GM15510 (cell line): ENCODE measurements around the gene SLC19A3.
"Not testable (repeated sequence)": the region's sequence is repeated elsewhere in the genome, so short reads cannot be mapped to it uniquely, and the experiment has no call there.

Source experiments
- POLR2A ChIP-seq: IDR thresholded peaks from 3 replicates; pipeline ENCODE4 v1.6.1; 2011; ENCODE audit warnings: borderline replicate concordance; ENCODE audit not compliant: insufficient read length; ENCODE audit errors: extremely low read depth

The SLC19A3 gene

DNA sequence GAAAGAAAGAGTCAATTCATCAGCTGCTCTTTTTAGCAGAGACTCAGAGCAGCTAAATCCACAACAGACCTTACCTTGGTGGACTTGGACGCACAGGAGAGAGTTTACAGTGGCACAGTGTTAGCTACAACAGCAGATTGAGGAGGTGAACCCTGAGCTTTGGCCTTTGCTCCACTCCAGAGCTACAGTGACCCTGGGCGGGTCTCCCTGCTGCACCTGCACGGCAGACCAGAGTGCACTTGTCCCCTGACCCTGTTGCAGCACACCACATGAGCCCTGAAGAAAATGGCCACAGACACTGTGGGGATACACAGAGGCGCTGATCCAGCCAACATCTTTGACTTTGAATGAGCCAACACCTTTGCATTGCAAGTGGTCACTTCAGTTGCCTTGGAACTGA is 11.0 kb downstream of the SLC19A3 start:
- TF ChIP-seq POLR2A = no peak

GRCh38 chr2:227703961-227704360 is 13.9 kb downstream of the SLC19A3 start:
- TF ChIP-seq POLR2A = no peak

DNA sequence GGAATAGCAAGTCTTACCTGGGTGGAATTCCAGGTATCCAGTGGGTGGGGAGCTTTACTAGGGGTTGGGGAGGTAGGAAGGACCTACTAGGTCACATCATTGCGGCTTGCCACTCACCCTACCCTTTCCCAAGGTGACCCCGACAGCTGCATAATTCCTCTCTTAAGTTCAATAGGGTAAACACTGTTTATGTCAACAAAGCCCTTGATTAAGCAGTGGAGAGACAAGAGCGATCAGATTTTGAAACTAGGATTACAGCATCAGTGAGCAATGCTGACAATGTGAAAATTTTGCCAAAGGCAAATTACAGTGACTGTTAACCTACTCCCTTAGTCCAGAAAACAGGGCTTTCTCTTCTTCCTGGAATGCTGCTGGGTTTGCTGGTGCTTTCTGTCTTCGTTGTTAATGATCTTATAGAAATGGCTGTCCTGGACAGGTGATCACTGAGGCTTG is 14.5 kb downstream of the SLC19A3 start:
- TF ChIP-seq POLR2A = no peak

DNA sequence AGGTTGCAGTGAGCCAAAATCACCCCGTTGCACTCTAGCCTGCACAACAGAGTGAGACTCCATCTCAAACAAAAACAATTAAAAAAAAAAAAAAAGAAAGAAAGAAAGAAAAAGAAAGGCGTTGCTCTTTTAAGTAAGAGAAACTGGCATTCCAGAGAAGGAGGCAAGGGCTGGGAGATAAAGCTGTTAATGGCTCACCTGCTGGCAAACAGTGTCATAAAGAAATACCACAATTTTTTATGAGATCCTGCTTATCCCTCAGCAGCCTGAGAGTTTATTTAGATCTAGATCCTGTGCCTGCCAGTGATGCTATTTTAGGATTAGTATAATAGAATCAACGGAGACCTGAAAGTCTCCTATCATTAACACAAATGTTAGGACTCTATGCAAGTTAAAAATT is 16.3 kb downstream of the SLC19A3 start:
- no peak for TF ChIP-seq POLR2A

DNA sequence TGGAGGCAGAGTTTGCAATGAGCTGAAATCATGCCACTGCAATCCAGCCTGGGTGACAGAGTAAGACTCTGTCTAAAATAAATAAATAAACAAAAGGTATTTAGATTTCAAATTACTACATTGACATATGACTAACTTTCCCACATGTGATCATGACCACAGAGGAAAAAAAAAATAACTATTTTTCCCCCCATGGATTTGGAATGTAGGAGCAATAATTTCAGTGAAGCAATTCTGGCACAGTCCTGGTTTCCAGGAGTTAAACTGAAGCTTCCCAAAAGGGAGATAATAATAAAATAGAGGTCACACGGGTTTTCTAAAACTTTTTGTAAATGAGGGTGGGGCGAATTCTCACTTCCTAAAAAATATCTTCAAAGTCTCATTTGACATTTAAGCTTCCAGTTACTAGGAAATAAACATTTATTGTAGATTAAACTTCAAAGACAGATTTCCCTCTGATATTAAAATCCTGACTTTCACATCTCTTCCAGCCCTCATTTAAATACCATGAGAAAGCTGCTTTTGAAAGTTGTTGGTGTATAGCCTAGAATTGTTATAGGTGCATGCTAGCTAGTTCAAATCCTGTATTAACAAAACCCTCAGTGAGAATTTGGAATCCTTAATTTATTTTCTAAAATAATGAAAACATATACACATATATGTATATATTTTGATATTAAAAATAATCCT is 20.7 kb downstream of the SLC19A3 start:
- no peak for TF ChIP-seq POLR2A

DNA sequence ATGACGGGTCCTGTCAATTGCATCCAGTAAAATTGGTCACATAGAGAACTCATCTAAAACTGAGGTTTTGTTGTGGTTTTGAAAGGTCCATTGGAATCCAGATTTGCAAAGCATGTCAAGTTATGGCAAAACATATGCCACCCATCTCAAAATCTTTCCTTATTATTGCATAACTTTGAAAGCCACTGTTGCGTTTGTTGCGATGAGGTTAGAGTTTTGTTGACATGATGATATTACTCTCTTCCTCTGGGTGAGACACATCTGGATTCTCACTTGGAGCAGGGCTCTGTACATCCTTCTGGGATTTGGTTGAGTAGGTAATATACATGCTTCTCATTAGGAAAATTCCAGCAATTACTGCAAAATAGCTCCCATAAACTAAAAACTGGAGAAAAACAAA is 30.6 kb downstream of the SLC19A3 start:
- TF ChIP-seq POLR2A = no peak

GRCh38 chr2:227684258-227684657 is 33.6 kb downstream of the SLC19A3 start:
- TF ChIP-seq POLR2A = no peak

GRCh38 chr2:227677928-227678327 is 39.9 kb downstream of the SLC19A3 start:
- TF ChIP-seq POLR2A = no peak

- TF ChIP-seq POLR2A = no peak
These were observed 43.3 kb downstream of the SLC19A3 start for GRCh38 chr2:227674485-227674884.

DNA sequence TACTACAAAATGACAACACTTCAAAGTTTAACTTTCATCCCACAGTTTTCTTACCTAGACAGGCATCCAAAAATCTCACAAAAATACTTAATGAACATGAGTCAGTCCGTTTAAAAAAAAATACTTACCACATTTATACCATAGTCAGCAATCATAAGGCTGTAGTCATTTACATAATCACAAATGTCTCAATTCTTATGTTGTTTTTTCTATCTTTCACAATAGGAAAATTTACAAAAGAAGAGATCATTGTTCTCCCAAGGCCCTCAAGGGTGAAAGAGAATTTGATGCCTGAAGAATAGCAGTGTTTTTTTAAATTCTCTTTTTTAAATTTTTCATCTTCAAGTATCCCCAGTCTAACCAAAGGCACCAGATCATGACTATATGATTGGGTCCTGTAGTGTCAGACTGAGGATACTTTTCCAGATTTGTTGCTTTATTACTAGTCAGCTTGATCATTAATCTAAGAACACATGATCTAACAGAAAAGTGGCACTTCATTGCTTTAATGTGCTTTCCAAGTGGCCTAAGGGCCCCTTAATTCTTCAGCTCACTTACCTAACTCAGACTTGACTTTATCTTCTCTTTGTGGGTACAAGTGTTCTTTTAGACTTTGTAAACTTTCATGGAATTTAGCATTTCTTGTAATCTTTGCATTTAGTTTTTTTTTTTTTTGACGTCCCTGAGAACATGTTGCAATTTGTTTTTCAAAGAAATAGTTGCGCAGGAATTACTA is 46.5 kb downstream of the SLC19A3 start:
- TF ChIP-seq POLR2A = no peak

GRCh38 chr2:227666631-227667170 is 51.1 kb downstream of the SLC19A3 start, which contains the start of gene SCYGR5:
SCYGR5 (plus strand) TSS chr2:227666804; CDS start chr2:227666804, 0 bp downstream.
- TF ChIP-seq POLR2A = not testable (repeated sequence)

- no peak for TF ChIP-seq POLR2A
These were observed 52.5 kb downstream of the SLC19A3 start for GRCh38 chr2:227665189-227665940.

GRCh38 chr2:227661827-227662226 is 56.0 kb downstream of the SLC19A3 start:
- no peak for TF ChIP-seq POLR2A

GRCh38 chr2:227661025-227661649 is 56.7 kb downstream of the SLC19A3 start:
- no peak for TF ChIP-seq POLR2A
